Measurements from ENCODE around the gene SRGAP2C.
"Not testable (repeated sequence)": the region's sequence is repeated elsewhere in the genome, so short reads cannot be mapped to it uniquely, and the experiment has no call there.

Gene SRGAP2C

GRCh38 chr1:121184290-121185127 is at the start of gene SRGAP2C, which contains the start of gene FAM72B:
Gene SRGAP2C, plus strand, starts transcription at chr1:121184975. Its CDS starts 2,472 bp downstream, at chr1:121187447.
Gene FAM72B, minus strand, starts transcription at chr1:121184340. Its CDS starts 851 bp downstream, at chr1:121183489.
- H3K9ac ChIP-seq (ENCODE audit: low read length) = peak within 1 kb of the TSS; percentile 55
- H3K27ac ChIP-seq (ENCODE audit: low read depth, low read length); H3K4me1 ChIP-seq (ENCODE audit: control insufficient read depth, insufficient read depth, low read length); H3K9me3 ChIP-seq (ENCODE audit: control insufficient read depth, insufficient read depth, low read depth, low read length); H3K27me3 ChIP-seq (ENCODE audit: control insufficient read depth, insufficient read depth, low read length); H3K36me3 ChIP-seq (ENCODE audit: control insufficient read depth, insufficient read depth, low read length): not testable (repeated sequence)
- H3K4me3 ChIP-seq (ENCODE audit: low read depth, low read length) = peak within 1 kb of the TSS; percentile 59

DNA sequence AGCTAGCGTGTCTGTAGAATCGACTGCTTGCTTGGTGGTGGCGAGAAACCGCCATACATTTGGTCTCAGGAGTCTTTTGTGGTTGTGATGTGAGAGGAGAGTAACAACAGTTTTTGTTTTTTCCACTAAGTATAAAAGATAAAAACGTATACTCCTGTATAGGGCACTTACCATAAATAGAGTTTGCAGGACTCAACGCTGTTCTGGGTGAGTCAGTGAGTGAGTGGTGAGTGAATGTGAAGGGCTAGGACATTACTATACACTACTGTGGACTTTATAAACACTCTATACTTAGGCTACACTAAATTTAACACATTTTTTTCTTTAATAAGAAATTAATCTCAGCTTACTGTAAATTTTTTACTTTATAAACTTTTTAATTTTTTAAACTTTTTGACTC is 44.4 kb upstream of the SRGAP2C start:
- not testable (repeated sequence) for H3K4me1 ChIP-seq (ENCODE audit: control insufficient read depth, insufficient read depth, low read length); H3K4me3 ChIP-seq (ENCODE audit: low read depth, low read length); H3K27me3 ChIP-seq (ENCODE audit: control insufficient read depth, insufficient read depth, low read length); H3K27ac ChIP-seq (ENCODE audit: low read depth, low read length); H3K9me3 ChIP-seq (ENCODE audit: control insufficient read depth, insufficient read depth, low read depth, low read length); H3K9ac ChIP-seq (ENCODE audit: low read length); H3K36me3 ChIP-seq (ENCODE audit: control insufficient read depth, insufficient read depth, low read length)

GRCh38 chr1:121148489-121149190 is 36.1 kb upstream of the SRGAP2C start:
- H3K9ac ChIP-seq (ENCODE audit: low read length); H3K9me3 ChIP-seq (ENCODE audit: control insufficient read depth, insufficient read depth, low read depth, low read length); H3K27ac ChIP-seq (ENCODE audit: low read depth, low read length); H3K36me3 ChIP-seq (ENCODE audit: control insufficient read depth, insufficient read depth, low read length); H3K4me3 ChIP-seq (ENCODE audit: low read depth, low read length); H3K4me1 ChIP-seq (ENCODE audit: control insufficient read depth, insufficient read depth, low read length); H3K27me3 ChIP-seq (ENCODE audit: control insufficient read depth, insufficient read depth, low read length): not testable (repeated sequence)

DNA sequence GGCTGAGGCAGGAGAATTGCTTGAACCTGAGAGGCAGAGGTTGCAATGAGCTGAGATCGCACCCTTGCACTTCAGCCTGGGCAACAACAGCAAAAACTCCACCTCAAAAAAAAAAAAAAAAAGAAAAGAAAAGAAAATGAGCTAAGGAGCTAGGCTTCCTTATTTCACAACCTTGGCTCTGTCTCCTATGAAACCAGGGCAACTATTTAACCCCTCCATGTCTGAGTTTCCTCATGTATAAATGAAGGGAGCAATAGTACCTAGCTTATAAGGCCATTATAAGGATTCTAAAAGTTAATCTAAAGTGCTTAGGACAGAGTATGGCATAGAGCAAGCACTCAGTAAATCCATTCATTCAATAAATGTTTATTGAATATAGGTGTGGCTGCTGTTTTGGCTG is 33.5 kb upstream of the SRGAP2C start:
- H3K4me3 ChIP-seq (ENCODE audit: low read depth, low read length); H3K36me3 ChIP-seq (ENCODE audit: control insufficient read depth, insufficient read depth, low read length); H3K27ac ChIP-seq (ENCODE audit: low read depth, low read length); H3K9me3 ChIP-seq (ENCODE audit: control insufficient read depth, insufficient read depth, low read depth, low read length); H3K4me1 ChIP-seq (ENCODE audit: control insufficient read depth, insufficient read depth, low read length); H3K27me3 ChIP-seq (ENCODE audit: control insufficient read depth, insufficient read depth, low read length); H3K9ac ChIP-seq (ENCODE audit: low read length): not testable (repeated sequence)

DNA sequence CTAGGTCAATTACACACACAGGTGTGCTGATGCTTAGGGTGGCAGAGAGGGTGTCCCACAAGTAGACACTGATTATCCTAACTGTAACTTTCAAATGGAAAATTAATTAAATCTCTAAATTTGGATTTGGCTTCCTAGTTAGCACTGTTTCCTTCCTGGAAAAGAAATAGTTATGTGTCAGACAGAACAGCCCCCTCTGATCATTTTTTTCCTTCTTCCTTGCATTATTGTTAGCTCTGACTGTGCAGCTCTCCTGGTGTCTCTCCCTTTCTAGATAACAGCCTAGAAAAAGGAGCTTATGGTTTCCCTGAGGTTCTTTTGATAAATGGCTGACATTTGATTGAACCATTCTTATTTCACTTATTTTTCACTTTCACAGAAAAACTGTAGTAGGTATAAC is 32.0 kb upstream of the SRGAP2C start:
- not testable (repeated sequence) for H3K4me1 ChIP-seq (ENCODE audit: control insufficient read depth, insufficient read depth, low read length); H3K36me3 ChIP-seq (ENCODE audit: control insufficient read depth, insufficient read depth, low read length); H3K27ac ChIP-seq (ENCODE audit: low read depth, low read length); H3K27me3 ChIP-seq (ENCODE audit: control insufficient read depth, insufficient read depth, low read length); H3K9me3 ChIP-seq (ENCODE audit: control insufficient read depth, insufficient read depth, low read depth, low read length); H3K9ac ChIP-seq (ENCODE audit: low read length); H3K4me3 ChIP-seq (ENCODE audit: low read depth, low read length)

- H3K9me3 ChIP-seq (ENCODE audit: control insufficient read depth, insufficient read depth, low read depth, low read length); H3K4me3 ChIP-seq (ENCODE audit: low read depth, low read length); H3K36me3 ChIP-seq (ENCODE audit: control insufficient read depth, insufficient read depth, low read length); H3K27ac ChIP-seq (ENCODE audit: low read depth, low read length); H3K9ac ChIP-seq (ENCODE audit: low read length); H3K4me1 ChIP-seq (ENCODE audit: control insufficient read depth, insufficient read depth, low read length); H3K27me3 ChIP-seq (ENCODE audit: control insufficient read depth, insufficient read depth, low read length): not testable (repeated sequence)
These were observed 30.0 kb upstream of the SRGAP2C start for GRCh38 chr1:121154811-121155210.

DNA sequence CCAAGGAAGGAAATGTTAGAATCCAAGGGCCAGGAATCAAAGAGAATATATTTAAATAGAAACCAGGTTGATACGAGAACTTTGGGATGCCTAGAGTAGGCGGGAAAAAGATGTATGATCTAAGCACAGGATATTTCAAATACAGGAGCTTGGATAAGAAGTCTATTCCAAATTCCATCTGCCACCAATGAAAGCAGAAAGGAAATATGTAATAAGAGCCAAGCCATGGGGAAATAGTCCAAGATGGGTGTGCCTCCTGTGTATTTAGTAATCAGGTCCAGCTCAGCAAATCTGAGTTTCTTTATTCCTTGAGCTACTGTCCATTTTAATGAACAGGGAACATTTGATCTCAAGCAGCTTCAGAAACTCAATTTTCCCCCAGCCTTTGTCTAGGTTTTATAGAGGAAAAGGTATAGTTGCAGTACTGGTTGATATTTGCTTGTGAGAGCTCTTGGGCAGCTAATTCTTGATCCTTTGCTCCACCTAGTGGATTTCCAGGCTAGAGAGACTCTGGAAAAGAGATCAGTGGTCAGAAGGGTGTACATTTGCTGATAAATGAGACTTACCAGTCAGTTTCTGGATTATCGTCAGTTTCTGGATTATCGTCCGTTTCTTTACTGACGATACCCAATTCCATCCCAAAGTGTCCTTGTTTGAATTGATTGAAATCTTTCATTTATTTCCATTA is 29.0 kb upstream of the SRGAP2C start:
- not testable (repeated sequence) for H3K9ac ChIP-seq (ENCODE audit: low read length); H3K27ac ChIP-seq (ENCODE audit: low read depth, low read length); H3K27me3 ChIP-seq (ENCODE audit: control insufficient read depth, insufficient read depth, low read length); H3K9me3 ChIP-seq (ENCODE audit: control insufficient read depth, insufficient read depth, low read depth, low read length); H3K36me3 ChIP-seq (ENCODE audit: control insufficient read depth, insufficient read depth, low read length); H3K4me3 ChIP-seq (ENCODE audit: low read depth, low read length); H3K4me1 ChIP-seq (ENCODE audit: control insufficient read depth, insufficient read depth, low read length)

- H3K36me3 ChIP-seq (ENCODE audit: control insufficient read depth, insufficient read depth, low read length) = not testable (repeated sequence)
These were observed 27.7 kb upstream of the SRGAP2C start for GRCh38 chr1:121156958-121157603.

GRCh38 chr1:121157609-121158008 is 27.2 kb upstream of the SRGAP2C start:
- H3K27ac ChIP-seq (ENCODE audit: low read depth, low read length); H3K9ac ChIP-seq (ENCODE audit: low read length); H3K4me3 ChIP-seq (ENCODE audit: low read depth, low read length); H3K4me1 ChIP-seq (ENCODE audit: control insufficient read depth, insufficient read depth, low read length); H3K36me3 ChIP-seq (ENCODE audit: control insufficient read depth, insufficient read depth, low read length); H3K27me3 ChIP-seq (ENCODE audit: control insufficient read depth, insufficient read depth, low read length); H3K9me3 ChIP-seq (ENCODE audit: control insufficient read depth, insufficient read depth, low read depth, low read length): not testable (repeated sequence)

More at GRCh38 chr1:121156958-121157603, 27.7 kb upstream of the SRGAP2C start:
- not testable (repeated sequence) for H3K27me3 ChIP-seq (ENCODE audit: control insufficient read depth, insufficient read depth, low read length); H3K27ac ChIP-seq (ENCODE audit: low read depth, low read length); H3K9me3 ChIP-seq (ENCODE audit: control insufficient read depth, insufficient read depth, low read depth, low read length); H3K4me3 ChIP-seq (ENCODE audit: low read depth, low read length); H3K9ac ChIP-seq (ENCODE audit: low read length); H3K4me1 ChIP-seq (ENCODE audit: control insufficient read depth, insufficient read depth, low read length)

DNA sequence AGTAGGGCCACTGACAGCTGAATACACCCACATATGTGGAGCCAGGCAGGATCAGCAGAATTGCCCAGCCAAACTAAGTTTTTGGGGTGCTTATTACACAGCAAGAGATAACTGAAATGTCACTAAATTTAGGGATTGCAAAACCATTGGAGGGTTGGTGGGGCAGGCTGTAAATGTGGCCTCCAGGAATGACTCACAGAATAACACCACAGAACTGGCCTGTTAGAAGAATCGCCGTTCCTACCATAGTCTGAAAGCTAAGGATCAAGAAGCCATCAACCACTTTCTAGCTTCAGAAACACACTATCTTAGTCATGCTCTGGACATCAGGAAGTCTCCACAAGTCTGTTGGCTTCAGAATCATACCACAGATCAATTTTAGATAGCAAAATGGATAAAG is 24.7 kb upstream of the SRGAP2C start:
- H3K4me1 ChIP-seq (ENCODE audit: control insufficient read depth, insufficient read depth, low read length); H3K36me3 ChIP-seq (ENCODE audit: control insufficient read depth, insufficient read depth, low read length); H3K4me3 ChIP-seq (ENCODE audit: low read depth, low read length); H3K9me3 ChIP-seq (ENCODE audit: control insufficient read depth, insufficient read depth, low read depth, low read length); H3K27ac ChIP-seq (ENCODE audit: low read depth, low read length); H3K27me3 ChIP-seq (ENCODE audit: control insufficient read depth, insufficient read depth, low read length); H3K9ac ChIP-seq (ENCODE audit: low read length): not testable (repeated sequence)
